K562 (cell line): ENCODE data around the gene ZNF564. TPM values are rescaled to one million over a fixed set of nuclear protein-coding genes. Genes with fewer than 3 reads are reported as not detected.
A peak's percentile ranks its signal among the peaks of the same experiment; 100 is the strongest.

Experiments used
- ATAC-seq: fragments of 200-7000 bp; cut with Tn5 transposase; 3 replicates; pipeline ENCODE4 v1.9.1; 2020; ENCODE audit warnings: moderate library complexity
- BruUV-seq: library from RNA; stranded (reverse); fragments of 400-500 nt; replicated peaks from 2 replicates; lab custom pipeline; 2021; lab: Mats Ljungman, UMichigan
- CTCF ChIA-PET: fragments of 300-600 bp; formaldehyde crosslinking; extraction: SDS; loops from one replicate; lab custom pipeline; 2021; ENCODE audit warnings: low intra/inter-chr PET ratio; lab: Yijun Ruan, JAX
- POLR2A ChIA-PET: fragments of 300-600, 350-650 bp; sonication (Branson Sonifier 250); formaldehyde crosslinking; extraction: SDS; loops from one replicate; lab custom pipeline; 2021; ENCODE audit warnings: antibody characterized with exemption, inconsistent platforms; lab: Yijun Ruan, JAX
- DNase-seq, 4 experiments: peaks; one replicate each; pipeline versions ENCODE4 v3.0.0 to v3.0.0-alpha.2; 2011 to 2018; ENCODE audit warnings: low spot score in 3 of 4, mixed read lengths in 3 of 4; ENCODE audit errors: extremely low read depth in 1 of 4
- FAIRE-seq: peaks from 2 replicates; lab custom pipeline; 2011; peaks lifted over from hg19 to GRCh38; lab: Jason Lieb, UNC
- H2AFZ ChIP-seq: 2 replicates; pipeline ENCODE4 v1.6.0; 2011; ENCODE audit warnings: low read depth, low read length, control low read depth, inconsistent platforms
- H3K27ac ChIP-seq: fragments of 200-600 bp; 3 replicates; pipeline ENCODE4 v1.8.0; 2011; ENCODE audit warnings: low read depth, mild to moderate bottlenecking, control low read depth, inconsistent platforms, low read length, moderate library complexity, mixed read lengths; ENCODE audit errors: extremely low read depth
- H3K27me3 ChIP-seq, 2 experiments: fragments of 300-600 bp in 1 of 2; 2 replicates in 1 of 2; 3 replicates in 1 of 2; pipeline versions ENCODE4 v1.6.0 to v1.8.0; 2011; ENCODE audit warnings: inconsistent platforms in 2 of 2, low read length in 2 of 2, mild to moderate bottlenecking in 1 of 2, mixed read lengths in 1 of 2, moderate library complexity in 1 of 2; ENCODE audit not compliant: control insufficient read depth in 2 of 2, insufficient read depth in 2 of 2
- H3K36me3 ChIP-seq: fragments of 300-600 bp; 3 replicates; pipeline ENCODE4 v1.8.0; 2011; ENCODE audit warnings: mild to moderate bottlenecking, low read length, inconsistent platforms; ENCODE audit not compliant: control insufficient read depth, insufficient read depth
- H3K4me1 ChIP-seq, 2 experiments: fragments of 200-600 bp in 1 of 2; replicated peaks in 1 of 2; 2 replicates in 1 of 2; 3 replicates in 1 of 2; pipeline versions ENCODE4 v1.5.1 to v1.8.0; 2011; ENCODE audit warnings: inconsistent platforms in 2 of 2, low read length in 2 of 2, mild to moderate bottlenecking in 1 of 2, mixed read lengths in 1 of 2, moderate library complexity in 1 of 2; ENCODE audit not compliant: control insufficient read depth in 2 of 2, insufficient read depth in 2 of 2
- H3K4me2 ChIP-seq: 2 replicates; pipeline ENCODE4 v1.6.1; 2011; ENCODE audit warnings: low read length, control low read depth, inconsistent platforms, mixed read lengths; ENCODE audit not compliant: insufficient read depth
- H3K4me3 ChIP-seq: fragments of 200-600 bp; sonication (generic), shearing (Covaris generic); 2 replicates; pipeline ENCODE4 v1.5.1; 2016; ENCODE audit warnings: control low read depth, inconsistent platforms
- H3K79me2 ChIP-seq: fragments of 200-600 bp; 3 replicates; pipeline ENCODE4 v1.8.0; 2011; ENCODE audit warnings: low read length, inconsistent platforms; ENCODE audit not compliant: control insufficient read depth, insufficient read depth
- H3K9ac ChIP-seq, 2 experiments: 2 replicates each; pipeline versions ENCODE4 v1.6.0 to v1.6.1; 2011; ENCODE audit warnings: low read depth in 2 of 2, low read length in 2 of 2, control low read depth in 1 of 2, inconsistent platforms in 1 of 2, mild to moderate bottlenecking in 1 of 2, mixed read lengths in 1 of 2; ENCODE audit not compliant: insufficient read depth in 1 of 2
- H3K9me1 ChIP-seq: one replicate; pipeline ENCODE4 v1.6.0; 2011; ENCODE audit warnings: inconsistent platforms, mild to moderate bottlenecking, low read length, moderate library complexity; ENCODE audit not compliant: control insufficient read depth, insufficient read depth
- H3K9me3 ChIP-seq: replicated peaks from 2 replicates; pipeline ENCODE4 v1.5.1; 2011; ENCODE audit warnings: low read depth, low read length, inconsistent platforms; ENCODE audit not compliant: control insufficient read depth, insufficient read depth
- H4K20me1 ChIP-seq: replicated peaks from 2 replicates; pipeline ENCODE4 v1.6.1; 2011; ENCODE audit warnings: low read length, inconsistent platforms, mixed read lengths; ENCODE audit not compliant: control insufficient read depth, insufficient read depth
- CXXC5 ChIP-seq: fragments of 250-450 bp; sonication (Bioruptor Pico); IDR thresholded peaks from 2 replicates; pipeline ENCODE4 v1.8.0; 2022; ENCODE audit warnings: inconsistent platforms, mild to moderate bottlenecking, moderate library complexity
- DLX4 ChIP-seq: fragments of 250-450 bp; sonication (Bioruptor Pico); IDR thresholded peaks from 2 replicates; pipeline ENCODE4 v1.6.1; 2021; ENCODE audit warnings: mild to moderate bottlenecking
- KHSRP ChIP-seq: fragments of 450-650 bp; IDR thresholded peaks from 2 replicates; pipeline ENCODE4 v1.6.1; 2017
- PKNOX1 ChIP-seq: fragments of 450-650 bp; IDR thresholded peaks from 2 replicates; pipeline ENCODE4 v1.6.1; 2016
- PTTG1 ChIP-seq: fragments of 450-650 bp; IDR thresholded peaks from 2 replicates; pipeline ENCODE4 v1.6.1; 2016; ENCODE audit warnings: low read depth, mild to moderate bottlenecking, missing genetic modification characterization, missing compliant biosample characterization
- ZBTB33 ChIP-seq: sonication (generic); formaldehyde crosslinking; IDR thresholded peaks from 2 replicates; pipeline ENCODE4 v1.8.1; 2023; ENCODE audit warnings: mild to moderate bottlenecking, missing genetic modification reagents
- ZNF316 ChIP-seq: fragments of 450-650 bp; IDR thresholded peaks from 2 replicates; pipeline ENCODE4 v1.6.1; 2016
- WGBS: fragments of 100-300 bp; shearing (Covaris generic); methylation state at CpG from one replicate; pipeline ENCODE4 v1.1.6; 2016; ENCODE audit warnings: low coverage, mixed read lengths; ENCODE audit not compliant: insufficient coverage; ENCODE audit errors: missing lambda C conversion rate; 5-methylcytosine and 5-hydroxymethylcytosine counted together
- in situ Hi-C: fragments of 300-500 bp; cut with MboI; formaldehyde crosslinking; loops from 4 replicates; pipeline ENCODE4 v1.15.0; 2018; ENCODE audit warnings: inconsistent platforms, mixed read lengths
- intact Hi-C: fragments of 100-400 bp; cut with micrococcal nuclease; formaldehyde crosslinking; loops from 2 replicates; pipeline ENCODE4 v1.14.2; 2022
- polyA plus RNA-seq, 8 experiments: library from polyadenylated mRNA; depleted of rRNA in 4 of 8; stranded (reverse) in 5 of 8; unstranded in 3 of 8; fragments of >200 nt; fragmentation: Nextera tagmentation in 2 of 8; fragmentation: Illumina TruSeq in 1 of 8; extraction: Ambion mirVana in 2 of 8; extraction: Trizol in 1 of 8; gene quantifications; 2 replicates each; pipeline versions ENCODE4 v1.2.1 to v1.2.3, GENCODE V29; 2011 to 2014; ENCODE audit warnings: inconsistent platforms in 1 of 8, missing spikeins in 1 of 8
- total RNA-seq, 7 experiments: library from RNA; depleted of rRNA in 6 of 7; stranded (reverse); fragments of >200 nt in 6 of 7; fragmentation: Illumina TruSeq in 2 of 7; extraction: Trizol in 2 of 7; gene quantifications; 2 replicates each; pipeline versions ENCODE4 v1.2.1 to v1.2.3, GENCODE V29; 2011 to 2021; ENCODE audit warnings: low replicate concordance in 1 of 7

Gene ZNF564
- total and polyA plus RNA-seq, 9 of the 15 experiments (the other 6 are each of a cell fraction or from before 2014, with no cell fraction given): 1.4 to 8.1 (median 5.6) TPM

- ATAC-seq (no peak), FAIRE-seq (no peak), DNase-seq (no peak)
- no peaks in the 10 kb centered on the region for H3K79me2 ChIP-seq
- H3K9me3 ChIP-seq: 0 out of 2 replicates have a peak, but pooled peaks cover 2% of the 10 kb centered on the region
- 88% methylated on average over 34 of the region's 38 CpGs for WGBS
- no peaks in the 10 kb centered on the region for H3K27me3 ChIP-seq
- no peak overlapping the region for H3K9ac ChIP-seq
- intact Hi-C loops: no loop called here
- no peak overlapping the region for H2AFZ ChIP-seq
- no peak overlapping the region for H3K4me3 ChIP-seq
- H3K36me3 ChIP-seq: no peaks in the 10 kb centered on the region; the same call in 2 of the 3 replicates
- no peaks in the 10 kb centered on the region for H3K4me1 ChIP-seq
- ChIA-PET POLR2A (no interaction called here), CTCF (no interaction called here)
- H3K4me2 ChIP-seq: no peak overlapping the region
- in situ Hi-C loops: no loop called here
- TF ChIP-seq PTTG1 (tag): no peak
- TF ChIP-seq ZNF316: 0 out of 2 replicates have a peak, but pooled peaks have one; percentile 4
- no peak for TF ChIP-seq DLX4
- TF ChIP-seq CXXC5 (CRISPR knock-in tag): no peak
- TF ChIP-seq ZBTB33 (CRISPR knock-in tag): peak; percentile 49; the same call in 1 of the 2 replicates
- no peak for TF ChIP-seq KHSRP
- peak; percentile 18; the same call in 1 of the 2 replicates for TF ChIP-seq PKNOX1
- no peaks in the 10 kb centered on the region for H4K20me1 ChIP-seq
- no TSS peak for BruUV-seq
- no peaks in the 10 kb centered on the region for H3K9me1 ChIP-seq
- H3K27ac ChIP-seq: no peak overlapping the region
Measured at GRCh38 chr19:12596927-12597548, 45.8 kb upstream of the ZNF564 start.
